Osteoblast (primary cell): ENCODE results near the gene UBTD2. TPM values are rescaled to one million over a fixed set of nuclear protein-coding genes. Genes with fewer than 3 reads are reported as not detected.
A peak's percentile ranks its signal among the peaks of the same experiment; 100 is the strongest.

Experiments used
- DNase-seq: peaks from one replicate; pipeline ENCODE4 v3.0.0; 2011; ENCODE audit warnings: low spot score, mixed read lengths; ENCODE audit not compliant: insufficient read length; ENCODE audit errors: missing footprints
- H2AFZ ChIP-seq: 2 replicates; pipeline ENCODE4 v1.6.0; 2011; ENCODE audit warnings: mild to moderate bottlenecking, low read length
- H3K27ac ChIP-seq: 2 replicates; pipeline ENCODE4 v1.5.1; 2011; ENCODE audit warnings: mild to moderate bottlenecking, low read depth, low read length, moderate library complexity
- H3K27me3 ChIP-seq: 2 replicates; pipeline ENCODE4 v1.6.0; 2012; ENCODE audit warnings: mild to moderate bottlenecking, control low read depth, inconsistent platforms, low read length, moderate library complexity; ENCODE audit not compliant: insufficient read depth
- H3K36me3 ChIP-seq: 2 replicates; pipeline ENCODE4 v1.5.1; 2011; ENCODE audit warnings: mild to moderate bottlenecking, low read length, control low read depth, moderate library complexity; ENCODE audit not compliant: insufficient read depth
- H3K4me1 ChIP-seq: 2 replicates; pipeline ENCODE4 v1.5.1; 2011; ENCODE audit warnings: mild to moderate bottlenecking, low read length, control low read depth, moderate library complexity; ENCODE audit not compliant: insufficient read depth
- H3K4me2 ChIP-seq: 2 replicates; pipeline ENCODE4 v1.6.0; 2011; ENCODE audit warnings: mild to moderate bottlenecking, low read length; ENCODE audit not compliant: insufficient read depth
- H3K4me3 ChIP-seq: fragments of 200-600 bp; sonication (generic); 3 replicates; pipeline ENCODE4 v1.5.1; 2012; ENCODE audit warnings: mild to moderate bottlenecking, low read length, inconsistent platforms; ENCODE audit not compliant: insufficient read depth
- H3K79me2 ChIP-seq: 2 replicates; pipeline ENCODE4 v1.6.0; 2012; ENCODE audit warnings: mild to moderate bottlenecking, low read length, control low read depth, inconsistent platforms; ENCODE audit not compliant: insufficient read depth
- H3K9me3 ChIP-seq: 2 replicates; pipeline ENCODE4 v1.5.1; 2011; ENCODE audit warnings: low read depth, low read length, control low read depth
- H4K20me1 ChIP-seq: 2 replicates; pipeline ENCODE4 v1.6.0; 2012; ENCODE audit warnings: mild to moderate bottlenecking, low read length, control low read depth; ENCODE audit not compliant: insufficient read depth
- total RNA-seq: library from RNA; depleted of rRNA; stranded (reverse); fragments of >200 nt; gene quantifications from 2 replicates; pipeline ENCODE4 v1.2.3, GENCODE V29; 2012
- TF ChIP-seq, protein P1 (sequence below): IDR thresholded peaks from 2 replicates; pipeline ENCODE4 v1.5.1; 2011; ENCODE audit warnings: mild to moderate bottlenecking, low read depth, low read length, moderate library complexity; ENCODE audit errors: extremely low read depth

UBTD2 gene
- total RNA-seq, 1 donor: 37.6 TPM

DNA sequence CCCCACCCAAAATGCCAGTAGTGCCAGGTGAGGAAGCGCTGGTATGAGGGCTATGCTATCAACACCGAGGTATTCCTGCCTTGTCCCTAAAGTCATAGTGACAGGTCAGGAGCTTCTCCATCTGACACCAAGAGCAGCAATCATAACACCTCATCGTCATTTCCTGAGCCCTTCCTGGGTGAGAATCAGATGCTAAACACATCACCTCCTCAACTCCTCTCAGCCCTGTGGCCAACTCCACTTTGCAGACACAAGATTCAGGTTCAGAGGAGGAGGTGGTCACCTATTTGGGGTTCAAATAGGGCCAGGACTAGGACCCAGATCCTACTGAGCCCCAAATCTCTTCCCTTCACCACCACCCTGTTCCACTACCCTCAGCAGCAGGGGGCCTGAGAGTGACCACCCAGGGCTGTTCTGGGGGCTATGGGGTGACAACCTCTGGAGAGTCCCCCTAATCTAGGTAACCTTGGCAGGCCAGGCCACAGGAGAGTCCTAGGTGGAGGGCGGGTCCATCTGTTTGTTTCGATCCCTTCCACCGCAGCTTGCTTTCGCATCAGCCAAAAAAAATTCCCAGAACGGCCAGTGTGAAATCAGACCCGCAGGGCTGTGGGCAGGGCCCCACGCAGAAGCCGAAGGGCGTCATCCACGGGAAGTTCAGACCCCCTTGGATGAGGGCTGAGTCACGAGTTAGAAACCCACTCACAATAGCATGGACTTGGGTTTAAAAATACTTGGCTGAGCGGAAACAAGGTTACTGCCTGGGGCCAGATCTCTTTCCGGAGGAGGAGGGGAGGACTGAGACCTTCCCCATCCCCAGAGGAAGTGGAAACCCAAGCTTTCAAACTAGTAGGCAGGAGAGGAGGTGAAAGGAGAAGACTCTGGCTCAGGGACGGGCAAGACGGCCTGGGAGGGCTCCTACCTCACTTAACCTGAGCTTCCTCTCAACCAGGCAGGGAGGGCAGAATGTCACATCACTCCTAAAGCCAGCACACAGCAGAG is 104.3 kb downstream of the UBTD2 start:
- peak overlapping the region; percentile 75 for H3K27ac ChIP-seq
- peak overlapping the region; percentile 79 for H3K4me2 ChIP-seq
- TF ChIP-seq, protein P1, sequence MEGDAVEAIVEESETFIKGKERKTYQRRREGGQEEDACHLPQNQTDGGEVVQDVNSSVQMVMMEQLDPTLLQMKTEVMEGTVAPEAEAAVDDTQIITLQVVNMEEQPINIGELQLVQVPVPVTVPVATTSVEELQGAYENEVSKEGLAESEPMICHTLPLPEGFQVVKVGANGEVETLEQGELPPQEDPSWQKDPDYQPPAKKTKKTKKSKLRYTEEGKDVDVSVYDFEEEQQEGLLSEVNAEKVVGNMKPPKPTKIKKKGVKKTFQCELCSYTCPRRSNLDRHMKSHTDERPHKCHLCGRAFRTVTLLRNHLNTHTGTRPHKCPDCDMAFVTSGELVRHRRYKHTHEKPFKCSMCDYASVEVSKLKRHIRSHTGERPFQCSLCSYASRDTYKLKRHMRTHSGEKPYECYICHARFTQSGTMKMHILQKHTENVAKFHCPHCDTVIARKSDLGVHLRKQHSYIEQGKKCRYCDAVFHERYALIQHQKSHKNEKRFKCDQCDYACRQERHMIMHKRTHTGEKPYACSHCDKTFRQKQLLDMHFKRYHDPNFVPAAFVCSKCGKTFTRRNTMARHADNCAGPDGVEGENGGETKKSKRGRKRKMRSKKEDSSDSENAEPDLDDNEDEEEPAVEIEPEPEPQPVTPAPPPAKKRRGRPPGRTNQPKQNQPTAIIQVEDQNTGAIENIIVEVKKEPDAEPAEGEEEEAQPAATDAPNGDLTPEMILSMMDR: no peak
- H3K4me3 ChIP-seq: peak overlapping the region; percentile 60
- H2AFZ ChIP-seq: peak overlapping the region; percentile 80
- H3K27me3 ChIP-seq: no peaks in the 10 kb centered on the region
- H3K4me1 ChIP-seq: peaks cover 17% of the 10 kb centered on the region
- peaks cover 89% of the 10 kb centered on the region for H3K79me2 ChIP-seq
- peak; percentile 84 for DNase-seq
- peaks cover 26% of the 10 kb centered on the region for H4K20me1 ChIP-seq
- H3K36me3 ChIP-seq: peaks cover 9% of the 10 kb centered on the region
- H3K9me3 ChIP-seq: no peaks in the 10 kb centered on the region

DNA sequence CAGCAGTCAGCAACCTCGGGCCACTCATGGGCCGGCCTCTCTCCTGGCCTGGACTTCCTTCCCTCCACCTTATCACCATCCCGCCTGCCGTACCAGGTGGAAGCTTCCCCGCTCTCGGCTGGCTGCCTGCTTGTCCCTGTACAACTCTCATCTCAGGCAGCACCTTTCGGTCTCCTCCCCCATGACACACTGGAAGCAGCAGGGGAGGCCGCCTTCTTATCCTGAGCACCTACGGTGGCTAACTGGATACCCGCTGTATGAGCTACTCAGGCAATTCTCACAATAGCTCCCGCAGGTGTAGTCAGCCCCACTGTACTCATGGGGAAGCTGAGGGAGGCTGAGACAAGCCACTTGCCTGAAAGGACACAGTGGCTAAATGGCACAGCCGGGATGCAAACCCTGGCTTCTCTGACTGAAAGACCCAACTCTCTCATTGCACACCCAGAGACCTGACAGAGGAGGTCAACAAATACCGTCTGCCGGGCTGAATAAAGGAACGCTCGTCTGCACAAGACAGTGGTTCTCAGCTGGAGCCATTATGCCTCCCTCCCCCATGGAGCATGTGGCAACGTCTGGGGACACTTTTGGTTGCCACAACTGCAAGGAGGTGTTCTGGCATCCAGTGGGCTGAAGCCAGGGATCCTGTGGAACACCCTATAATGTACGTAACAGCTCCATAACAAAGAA is 105.1 kb downstream of the UBTD2 start:
- Histone ChIP-seq H3K79me2 (peaks cover 85% of the 10 kb centered on the region), H4K20me1 (peaks cover 26% of the 10 kb centered on the region), H3K4me1 (peaks cover 25% of the 10 kb centered on the region)

DNA sequence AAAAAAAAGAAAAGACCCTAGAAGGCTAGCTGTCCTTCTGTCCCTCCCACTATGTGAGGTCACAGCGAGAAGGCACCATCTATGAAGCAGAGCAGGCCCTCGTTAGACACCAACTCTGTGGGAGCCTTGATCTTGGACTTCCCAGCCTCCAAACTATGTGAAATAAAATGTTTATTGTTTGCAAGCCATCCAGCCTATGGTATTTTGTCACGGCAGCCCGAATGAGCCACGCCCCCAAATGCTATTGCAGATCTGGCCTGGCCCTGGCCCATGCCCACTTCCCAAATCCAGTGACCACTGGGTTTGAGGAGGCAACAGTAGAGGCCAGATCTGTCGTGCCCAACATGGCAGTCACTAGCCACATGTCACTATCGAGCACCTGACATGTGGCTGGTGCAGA is 106.4 kb downstream of the UBTD2 start:
- Histone ChIP-seq H3K4me1 (peaks cover 36% of the 10 kb centered on the region), H3K27me3 (no peaks in the 10 kb centered on the region), H2AFZ (no peak overlapping the region), H3K9me3 (no peaks in the 10 kb centered on the region), H3K4me3 (no peak overlapping the region), H3K36me3 (peaks cover 5% of the 10 kb centered on the region), H3K79me2 (peaks cover 77% of the 10 kb centered on the region), H3K4me2 (no peak overlapping the region), H3K27ac (no peak overlapping the region), H4K20me1 (peaks cover 35% of the 10 kb centered on the region)
- TF ChIP-seq, protein P1: no peak
- DNase-seq: no peak

More for the DNA sequence above, 105.1 kb downstream of the UBTD2 start:
- H3K36me3 ChIP-seq: peaks cover 7% of the 10 kb centered on the region
- TF ChIP-seq, protein P1: no peak
- H3K4me3 ChIP-seq: no peak overlapping the region
- no peak overlapping the region for H3K4me2 ChIP-seq
- H3K27ac ChIP-seq: no peak overlapping the region
- H3K9me3 ChIP-seq: no peaks in the 10 kb centered on the region
- no peak overlapping the region for H2AFZ ChIP-seq
- no peaks in the 10 kb centered on the region for H3K27me3 ChIP-seq
- DNase-seq: no peak

DNA sequence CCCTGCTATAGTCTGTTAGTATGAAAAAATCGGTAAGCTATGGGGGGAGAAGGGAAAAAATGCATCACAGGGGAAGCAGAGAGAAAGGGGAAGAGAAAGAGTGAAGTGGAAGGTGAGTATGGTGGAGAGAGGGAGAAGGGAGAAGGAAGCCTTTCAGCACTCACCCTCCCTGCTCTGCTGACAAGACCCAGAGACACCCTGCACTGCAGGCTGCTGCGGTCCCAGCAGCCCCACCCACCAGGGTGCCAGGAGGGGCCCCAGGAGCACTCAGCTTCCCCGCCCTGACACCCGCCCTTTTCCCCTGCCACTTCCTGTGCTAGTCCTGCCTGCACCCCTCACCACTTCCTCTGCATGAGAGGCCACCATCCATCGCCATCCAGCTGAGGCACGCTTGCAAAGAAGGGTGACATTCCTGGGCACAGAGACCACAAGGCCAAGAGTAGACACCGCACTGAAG is 108.3 kb downstream of the UBTD2 start:
- Histone ChIP-seq H4K20me1 (peaks cover 36% of the 10 kb centered on the region), H3K9me3 (no peaks in the 10 kb centered on the region), H2AFZ (no peak overlapping the region), H3K36me3 (peaks cover 5% of the 10 kb centered on the region), H3K27ac (no peak overlapping the region), H3K27me3 (no peaks in the 10 kb centered on the region), H3K79me2 (peaks cover 77% of the 10 kb centered on the region), H3K4me3 (no peak overlapping the region), H3K4me1 (peaks cover 37% of the 10 kb centered on the region), H3K4me2 (no peak overlapping the region)
- DNase-seq: no peak
- TF ChIP-seq, protein P1: no peak
